HG02623 (cell line): Measurements from ENCODE around the gene CD58.
A peak's percentile ranks its signal among the peaks of the same experiment; 100 is the strongest.
"Not testable (repeated sequence)": the region's sequence is repeated elsewhere in the genome, so short reads cannot be mapped to it uniquely, and the experiment has no call there.

Experiments
- ATAC-seq: cut with Tn5 transposase; IDR thresholded peaks from one replicate; pipeline ENCODE4 v1.9.1; 2021; ENCODE audit warnings: moderate library complexity; ENCODE audit not compliant: unreplicated experiment

CD58 gene

DNA sequence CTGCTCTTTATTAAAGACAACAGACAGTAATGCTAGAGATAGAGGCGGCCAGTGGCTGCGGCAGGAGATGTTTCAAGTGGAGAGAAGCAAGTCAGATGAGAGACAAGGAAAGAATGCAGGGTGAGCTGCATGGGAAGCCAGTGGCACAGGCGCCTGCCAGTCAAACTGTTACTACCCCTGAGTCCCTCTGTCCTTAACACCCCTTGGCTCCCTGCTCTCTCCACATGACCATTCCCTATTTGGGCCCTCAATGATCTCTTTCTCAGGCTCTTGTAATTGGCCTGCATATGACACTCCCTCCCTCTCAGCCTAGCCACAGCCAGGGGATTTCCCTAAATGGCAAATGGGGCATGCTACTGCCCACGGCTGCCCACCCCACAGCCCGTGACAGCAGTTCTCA is 22.6 kb upstream of the CD58 start:
- not testable (repeated sequence) for ATAC-seq

GRCh38 chr1:116591951-116592605 is 21.3 kb upstream of the CD58 start:
- ATAC-seq: not testable (repeated sequence)

GRCh38 chr1:116591006-116591950 is 20.5 kb upstream of the CD58 start:
- ATAC-seq: not testable (repeated sequence)

DNA sequence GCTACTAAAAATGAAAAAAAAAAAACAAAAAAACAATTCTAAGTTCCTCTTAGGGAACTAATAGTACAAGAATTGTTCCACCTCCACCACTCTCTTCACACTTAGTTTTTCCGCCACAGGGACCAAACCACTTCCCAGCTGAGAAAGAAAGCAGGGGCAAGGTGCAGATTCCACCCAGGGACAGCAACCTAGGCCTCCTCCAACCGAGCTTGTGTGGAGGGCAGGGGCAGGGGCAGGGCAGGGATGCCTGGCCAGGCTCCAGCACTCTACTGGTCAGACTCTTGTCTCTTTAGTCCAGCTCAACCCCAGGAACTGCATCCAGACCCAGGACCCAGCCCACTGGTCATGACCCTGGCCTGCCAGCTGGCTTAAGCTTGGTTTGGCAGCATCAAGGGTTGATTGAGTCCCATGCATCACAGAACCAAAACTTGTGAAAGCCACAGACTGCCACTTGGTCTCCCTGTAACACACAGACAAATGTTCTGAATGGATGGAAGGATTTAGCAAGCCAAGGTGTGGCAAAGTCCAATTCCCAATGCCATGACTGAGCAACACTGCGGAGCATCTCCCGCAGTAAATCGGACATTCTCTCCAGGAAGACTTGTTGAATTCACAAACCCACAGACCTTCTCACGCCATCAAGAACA is 19.7 kb upstream of the CD58 start:
- ATAC-seq: not testable (repeated sequence)

GRCh38 chr1:116589101-116589735 is 18.4 kb upstream of the CD58 start:
- not testable (repeated sequence) for ATAC-seq

DNA sequence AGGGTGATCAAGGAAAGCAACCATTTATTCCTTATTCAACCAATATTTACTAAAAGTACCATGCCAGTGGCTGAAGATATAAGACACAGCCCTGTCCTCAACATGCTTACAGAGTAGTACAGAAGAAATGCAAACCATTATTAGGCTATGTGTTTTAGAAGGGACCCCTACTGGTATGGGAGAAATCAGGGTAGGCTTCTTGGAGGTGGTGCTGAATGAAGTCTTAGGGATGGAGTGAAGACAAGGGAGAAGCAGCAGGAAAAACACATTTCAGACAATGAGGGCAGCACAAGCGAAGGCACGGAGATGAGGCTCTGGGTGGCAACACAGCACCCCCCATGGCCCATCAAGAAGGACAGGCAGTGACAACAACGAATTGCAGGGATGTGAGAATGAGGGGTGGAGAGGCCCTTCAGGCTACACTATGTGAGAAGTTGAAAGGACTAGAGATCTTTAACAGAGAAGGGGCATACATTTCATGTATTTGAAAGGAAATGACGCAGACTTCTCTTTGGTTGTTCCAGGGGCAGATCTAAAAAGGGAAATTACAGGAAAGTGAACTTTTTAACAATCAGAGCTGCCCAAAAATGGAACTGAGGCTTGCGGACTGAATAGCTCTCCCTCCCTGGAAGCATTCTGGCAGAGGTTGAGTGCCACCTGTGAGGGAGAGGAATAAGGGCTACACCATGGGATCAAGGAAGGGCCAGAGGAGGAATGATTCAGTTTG is 16.8 kb upstream of the CD58 start:
- ATAC-seq: no peak

GRCh38 chr1:116586741-116587143 is 15.9 kb upstream of the CD58 start:
- ATAC-seq: peak; percentile 48

DNA sequence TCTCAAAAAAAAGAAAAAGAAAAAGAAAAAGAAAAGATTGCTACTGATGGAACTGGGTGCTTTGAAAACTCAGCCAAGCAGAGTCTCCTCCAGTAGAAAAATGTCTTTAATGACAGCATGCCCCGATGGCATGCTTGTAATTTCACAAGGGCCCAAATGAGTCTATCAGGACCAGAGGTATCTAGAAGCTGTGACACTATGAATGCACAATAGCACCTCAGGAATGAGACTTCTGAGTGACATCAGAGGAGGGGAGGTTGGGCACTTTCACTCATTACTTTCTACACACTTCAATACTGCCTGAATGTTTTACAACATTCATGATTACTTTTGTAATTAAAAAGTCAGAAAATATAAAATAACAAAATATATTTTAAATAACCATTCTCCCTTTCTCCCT is 15.1 kb upstream of the CD58 start:
- ATAC-seq: no peak

GRCh38 chr1:116581323-116581885 is 10.6 kb upstream of the CD58 start:
- no peak for ATAC-seq

DNA sequence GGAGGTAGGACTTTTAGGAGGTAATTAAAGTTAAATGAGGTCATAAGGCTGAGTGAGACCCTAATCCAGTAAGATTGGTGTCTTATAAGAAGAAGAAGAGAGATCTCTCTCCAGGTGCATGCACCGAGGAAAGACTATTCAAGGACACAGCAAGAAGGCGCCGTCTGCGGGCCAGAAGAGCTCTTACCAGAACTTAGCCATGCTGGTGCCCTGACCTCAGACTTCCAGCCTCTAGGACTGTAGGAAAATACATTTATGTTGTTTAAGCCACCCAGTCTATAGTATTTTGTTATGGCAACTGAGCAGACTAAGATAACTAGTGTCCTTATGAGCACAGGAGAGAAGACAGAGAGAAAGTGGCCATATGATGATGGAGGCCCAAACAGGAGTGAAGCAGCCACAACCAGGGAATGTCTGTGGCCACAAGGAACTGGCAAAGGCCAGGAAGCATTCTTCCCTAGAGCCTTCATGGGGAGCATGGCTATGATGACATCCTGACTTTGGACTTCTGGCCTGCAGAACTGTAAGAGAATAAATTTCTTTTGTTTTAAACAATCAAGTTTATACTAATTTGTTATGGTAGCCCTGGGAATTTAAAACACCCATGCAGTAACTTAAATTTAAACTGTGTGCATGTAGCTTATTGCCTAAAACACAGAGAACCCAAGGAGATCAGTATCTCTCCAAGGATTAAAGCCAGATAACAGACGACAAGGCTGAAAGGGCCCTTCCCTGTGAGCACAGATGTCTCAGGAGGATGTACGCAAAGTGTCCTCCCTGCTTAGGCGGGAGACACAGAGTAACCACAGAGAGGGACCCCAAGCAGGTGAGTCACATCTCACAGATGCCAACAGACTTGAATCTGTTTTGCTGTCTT is 9.9 kb upstream of the CD58 start:
- no peak for ATAC-seq

- ATAC-seq: no peak
Measured at GRCh38 chr1:116579259-116579875, 8.5 kb upstream of the CD58 start.

DNA sequence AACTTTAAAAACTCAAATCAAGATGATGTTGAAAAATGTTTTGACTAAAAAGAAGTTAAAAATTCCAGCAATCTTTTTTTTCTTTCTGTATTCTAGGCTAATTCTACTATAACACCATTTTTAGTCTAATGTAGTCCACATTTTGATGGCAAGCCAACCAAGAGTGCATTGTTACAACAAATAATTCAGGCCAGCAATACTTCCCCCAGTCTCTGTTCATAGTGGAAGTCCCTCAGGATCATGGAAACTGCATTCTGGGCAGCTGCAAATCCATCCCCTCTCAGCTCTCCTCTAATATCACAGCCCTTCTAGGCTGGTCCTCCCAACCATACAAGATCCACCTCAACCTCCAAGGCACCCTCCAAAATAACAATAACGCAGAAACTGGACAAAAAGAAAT is 7.8 kb upstream of the CD58 start:
- no peak for ATAC-seq

- ATAC-seq: no peak
Measured at GRCh38 chr1:116577759-116578314, 7.0 kb upstream of the CD58 start.

DNA sequence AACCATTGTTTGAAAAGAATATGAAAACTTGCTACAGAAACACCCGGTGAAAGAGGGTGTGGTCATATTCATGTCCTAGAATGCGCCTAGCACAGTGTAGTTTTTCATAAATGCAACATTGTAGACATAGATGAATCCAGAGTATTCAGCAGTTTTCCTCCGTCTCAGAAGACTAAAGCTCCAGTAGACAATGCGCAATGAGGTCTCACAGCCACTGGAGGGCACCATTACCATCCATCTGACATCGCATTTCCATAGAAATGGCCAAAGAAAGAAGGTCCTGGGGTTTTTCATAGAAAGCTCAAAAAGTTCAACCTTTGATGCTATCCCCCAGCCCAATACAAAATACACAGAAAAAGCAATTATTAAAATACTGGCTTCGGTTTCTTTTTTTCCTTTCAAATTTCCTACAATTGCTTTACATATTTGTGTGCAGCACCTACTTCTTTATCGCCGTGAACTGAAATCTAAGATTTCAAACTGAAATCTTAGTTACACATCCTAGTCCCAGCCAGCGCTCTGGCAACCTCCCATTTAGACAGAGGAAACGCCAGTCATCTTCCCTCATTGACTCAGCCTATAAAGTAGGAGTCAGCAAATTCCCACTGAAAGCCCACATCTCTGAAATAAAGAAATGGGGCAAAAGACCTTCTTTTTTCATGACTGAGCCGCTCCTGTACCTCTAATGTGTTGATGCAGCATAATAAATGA is 3.9 kb upstream of the CD58 start:
- no peak for ATAC-seq

GRCh38 chr1:116573431-116574095 is 2.7 kb upstream of the CD58 start:
- no peak for ATAC-seq

- no peak for ATAC-seq
Measured at GRCh38 chr1:116572771-116573430, 2.1 kb upstream of the CD58 start.

- no peak for ATAC-seq
Measured at GRCh38 chr1:116572099-116572498, 1.3 kb upstream of the CD58 start.
